ENCODE measurements around the gene BPIFB6. TPM values are rescaled to one million over a fixed set of nuclear protein-coding genes. Genes with fewer than 3 reads are reported as not detected.

The BPIFB6 gene
- polyA plus RNA-seq, 1 donor from 2014 or later = not detected

- Mint-ChIP-seq H3K27me3 (peaks cover 10% of the 10 kb centered on the region), H3K36me3 (no peaks in the 10 kb centered on the region), H3K9me3 (peaks cover 0 to 2% (median 0%) of the 10 kb centered on the region in 3 donors), H3K4me1 (peaks cover 0 to 10% (median 5%) of the 10 kb centered on the region in 3 donors), H3K4me3 (no peak overlapping the region), H3K27ac (peak overlapping the region in 1 of 3 donors; percentile 77)
Measured at GRCh38 chr20:33067806-33068205, 36.4 kb downstream of the BPIFB6 start.

DNA sequence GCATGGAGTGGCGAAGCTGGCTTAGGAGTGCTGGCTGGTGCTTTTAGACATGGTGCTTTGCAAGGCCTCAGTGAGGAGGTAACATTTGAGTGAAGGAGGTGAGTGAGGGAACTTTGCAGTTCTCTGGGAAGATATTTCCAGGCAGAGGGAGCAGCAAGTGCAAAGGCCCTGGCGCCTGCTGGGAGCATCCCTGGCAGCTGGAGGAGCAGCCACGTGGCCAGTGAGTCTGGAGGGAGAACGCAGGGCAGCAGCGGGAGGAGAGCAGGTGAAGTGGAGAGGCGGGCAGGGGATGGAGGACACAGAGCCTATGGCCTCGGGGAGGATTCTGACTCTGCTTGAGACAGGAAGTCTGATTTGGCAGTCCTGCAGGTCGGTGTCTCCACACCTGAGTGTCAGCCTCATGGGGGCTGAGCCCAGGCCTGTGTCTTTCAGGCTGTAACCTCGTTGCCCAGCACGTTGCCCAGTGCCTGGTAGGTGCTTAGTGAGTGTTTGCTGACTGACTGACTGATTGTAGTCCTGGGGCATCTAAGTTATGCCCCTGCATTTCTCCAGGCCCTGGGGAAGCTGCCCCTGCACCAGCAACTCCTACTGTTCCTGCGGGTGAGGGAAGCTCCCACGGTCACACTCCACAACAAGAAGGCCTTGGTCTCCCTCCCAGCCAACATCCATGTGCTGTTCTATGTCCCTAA, 36.9 kb downstream of the BPIFB6 start:
- peaks cover 0 to 10% (median 5%) of the 10 kb centered on the region in 3 donors for H3K4me1 Mint-ChIP-seq
- no peaks in the 10 kb centered on the region for H3K36me3 Mint-ChIP-seq
- H3K9me3 Mint-ChIP-seq = peaks cover 0 to 2% (median 0%) of the 10 kb centered on the region in 3 donors
- H3K27ac Mint-ChIP-seq = peak overlapping the region in 1 of 3 donors; percentile 77
- no peak overlapping the region for H3K4me3 Mint-ChIP-seq
- H3K27me3 Mint-ChIP-seq = peaks cover 9% of the 10 kb centered on the region

DNA sequence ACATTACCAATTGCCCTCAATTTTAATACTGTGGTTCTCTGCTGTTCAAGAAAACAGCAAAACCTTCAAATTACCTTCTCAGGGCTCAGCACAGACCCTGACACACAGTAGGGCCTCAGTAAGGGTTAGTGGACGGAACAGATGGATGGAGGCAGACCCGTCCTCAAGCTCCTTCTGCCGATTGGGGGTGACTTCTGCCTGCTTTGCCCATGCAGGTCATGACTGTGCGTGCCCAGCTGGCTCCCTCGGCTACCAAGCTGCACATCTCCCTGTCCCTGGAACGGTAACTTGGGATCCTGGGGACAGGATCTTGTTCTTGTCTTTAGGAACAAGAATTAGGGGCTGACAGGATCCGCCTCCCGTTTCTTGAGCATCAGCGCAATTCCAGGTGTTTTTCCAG, 38.2 kb downstream of the BPIFB6 start:
- Mint-ChIP-seq H3K4me3 (no peak overlapping the region), H3K27ac (no peak overlapping the region), H3K27me3 (peaks cover 9% of the 10 kb centered on the region), H3K4me1 (peaks cover 0 to 10% (median 5%) of the 10 kb centered on the region in 3 donors), H3K9me3 (peaks cover 0 to 2% (median 1%) of the 10 kb centered on the region in 3 donors), H3K36me3 (no peaks in the 10 kb centered on the region)

GRCh38 chr20:33070111-33071053, 38.9 kb downstream of the BPIFB6 start:
- Mint-ChIP-seq H3K36me3 (no peaks in the 10 kb centered on the region), H3K4me1 (peaks cover 0 to 10% (median 3%) of the 10 kb centered on the region in 3 donors), H3K4me3 (no peak overlapping the region), H3K9me3 (peaks cover 0 to 4% (median 2%) of the 10 kb centered on the region in 3 donors), H3K27me3 (peaks cover 9% of the 10 kb centered on the region), H3K27ac (no peak overlapping the region)

GRCh38 chr20:33071198-33071597, 39.8 kb downstream of the BPIFB6 start:
- Mint-ChIP-seq H3K9me3 (peaks cover 0 to 5% (median 2%) of the 10 kb centered on the region in 3 donors), H3K4me1 (peaks cover 0 to 6% (median 3%) of the 10 kb centered on the region in 3 donors), H3K4me3 (no peak overlapping the region), H3K36me3 (no peaks in the 10 kb centered on the region), H3K27ac (no peak overlapping the region), H3K27me3 (peaks cover 9% of the 10 kb centered on the region)

DNA sequence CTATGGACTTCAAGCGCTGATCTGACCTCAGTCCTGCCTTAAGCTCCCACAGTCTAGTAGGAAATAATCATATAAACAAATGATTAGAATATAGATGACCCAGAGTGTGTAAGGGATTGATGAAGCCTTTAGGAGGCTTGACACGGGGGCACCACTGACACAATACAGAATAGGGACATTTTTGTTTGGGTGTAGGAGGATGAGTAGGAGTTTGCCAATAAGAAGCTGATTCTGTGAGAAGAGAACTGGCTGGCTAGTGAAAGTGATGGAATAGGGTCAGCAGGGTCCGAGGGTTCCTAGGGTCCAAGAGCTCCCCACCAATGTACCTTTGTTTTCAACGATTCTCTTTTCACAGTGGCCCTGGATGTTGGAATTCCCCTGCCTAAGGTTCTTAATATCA, 40.9 kb downstream of the BPIFB6 start:
- Mint-ChIP-seq H3K27ac (no peak overlapping the region), H3K4me3 (no peak overlapping the region), H3K4me1 (peaks cover 0 to 3% (median 3%) of the 10 kb centered on the region in 3 donors), H3K9me3 (peaks cover 0 to 5% (median 2%) of the 10 kb centered on the region in 3 donors), H3K36me3 (no peaks in the 10 kb centered on the region), H3K27me3 (peaks cover 9% of the 10 kb centered on the region)

DNA sequence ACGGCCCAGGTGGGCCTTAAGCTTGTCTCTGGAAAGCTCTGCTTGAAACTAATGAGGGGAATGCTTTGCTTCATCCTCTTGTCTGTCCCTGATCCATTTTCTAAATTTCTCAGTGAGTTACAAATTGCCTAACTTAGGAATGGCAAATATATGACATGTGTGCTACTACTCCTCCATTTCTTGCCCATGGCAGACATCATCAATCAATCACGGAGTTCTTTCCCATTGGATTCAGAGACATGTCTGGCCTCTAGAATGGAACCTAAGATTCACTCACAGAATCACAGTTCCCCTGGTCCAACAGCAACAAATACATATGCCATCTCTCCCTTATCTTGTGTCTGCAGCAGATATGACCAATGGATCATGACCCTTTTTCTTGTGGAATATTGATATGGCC, 41.4 kb downstream of the BPIFB6 start:
- H3K36me3 Mint-ChIP-seq = no peaks in the 10 kb centered on the region
- no peak overlapping the region for H3K4me3 Mint-ChIP-seq
- no peak overlapping the region for H3K27ac Mint-ChIP-seq
- peaks cover 0 to 5% (median 2%) of the 10 kb centered on the region in 3 donors for H3K9me3 Mint-ChIP-seq
- H3K27me3 Mint-ChIP-seq = peaks cover 9% of the 10 kb centered on the region
- peaks cover 0 to 3% (median 3%) of the 10 kb centered on the region in 3 donors for H3K4me1 Mint-ChIP-seq

DNA sequence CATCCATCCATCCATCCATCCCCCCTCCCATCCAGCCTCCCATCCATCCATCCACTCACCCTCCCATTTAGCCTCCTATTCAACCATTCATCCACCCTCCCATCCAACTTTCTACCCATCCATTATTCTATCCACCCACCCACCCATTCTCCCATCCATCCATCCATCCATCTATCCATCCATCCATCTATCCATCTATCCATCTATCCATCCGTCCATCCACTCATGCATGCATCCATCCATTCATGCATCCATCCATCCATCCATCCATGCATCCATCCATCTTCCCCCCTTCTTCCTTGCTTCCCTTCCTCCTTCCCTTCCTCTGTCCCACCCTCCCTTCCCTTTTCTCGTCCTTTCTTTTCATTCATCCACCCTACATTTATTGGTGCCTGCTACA, 43.2 kb downstream of the BPIFB6 start:
- H3K27ac Mint-ChIP-seq = no peak overlapping the region
- peaks cover 0 to 5% (median 2%) of the 10 kb centered on the region in 3 donors for H3K9me3 Mint-ChIP-seq
- peaks cover 7% of the 10 kb centered on the region for H3K27me3 Mint-ChIP-seq
- no peak overlapping the region for H3K4me3 Mint-ChIP-seq
- no peaks in the 10 kb centered on the region for H3K36me3 Mint-ChIP-seq
- H3K4me1 Mint-ChIP-seq = peaks cover 0 to 3% (median 3%) of the 10 kb centered on the region in 3 donors

DNA sequence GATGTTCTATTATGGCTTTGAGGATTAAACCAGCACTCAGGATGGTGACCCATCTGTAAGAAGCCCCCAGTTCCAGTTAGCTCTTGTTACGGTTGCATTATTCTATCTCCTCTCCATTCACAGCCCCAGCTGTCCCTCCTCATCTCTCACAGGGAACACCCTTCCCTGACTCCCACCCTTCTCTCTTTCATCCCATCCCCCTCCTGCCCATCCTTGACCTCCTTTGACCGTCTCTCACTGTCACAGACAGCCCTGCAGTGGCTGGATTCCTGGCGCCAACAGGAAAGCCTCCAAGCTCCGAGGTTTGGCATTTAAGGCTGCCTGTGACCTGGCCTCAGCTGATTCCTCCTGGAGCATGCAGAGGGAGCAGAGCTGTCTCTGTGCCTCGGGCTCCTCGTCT, 43.8 kb downstream of the BPIFB6 start:
- no peak overlapping the region for H3K27ac Mint-ChIP-seq
- peaks cover 0 to 5% (median 2%) of the 10 kb centered on the region in 3 donors for H3K9me3 Mint-ChIP-seq
- peaks cover 0 to 3% (median under 1%) of the 10 kb centered on the region in 3 donors for H3K4me1 Mint-ChIP-seq
- peaks cover 2% of the 10 kb centered on the region for H3K27me3 Mint-ChIP-seq
- no peaks in the 10 kb centered on the region for H3K36me3 Mint-ChIP-seq
- no peak overlapping the region for H3K4me3 Mint-ChIP-seq

DNA sequence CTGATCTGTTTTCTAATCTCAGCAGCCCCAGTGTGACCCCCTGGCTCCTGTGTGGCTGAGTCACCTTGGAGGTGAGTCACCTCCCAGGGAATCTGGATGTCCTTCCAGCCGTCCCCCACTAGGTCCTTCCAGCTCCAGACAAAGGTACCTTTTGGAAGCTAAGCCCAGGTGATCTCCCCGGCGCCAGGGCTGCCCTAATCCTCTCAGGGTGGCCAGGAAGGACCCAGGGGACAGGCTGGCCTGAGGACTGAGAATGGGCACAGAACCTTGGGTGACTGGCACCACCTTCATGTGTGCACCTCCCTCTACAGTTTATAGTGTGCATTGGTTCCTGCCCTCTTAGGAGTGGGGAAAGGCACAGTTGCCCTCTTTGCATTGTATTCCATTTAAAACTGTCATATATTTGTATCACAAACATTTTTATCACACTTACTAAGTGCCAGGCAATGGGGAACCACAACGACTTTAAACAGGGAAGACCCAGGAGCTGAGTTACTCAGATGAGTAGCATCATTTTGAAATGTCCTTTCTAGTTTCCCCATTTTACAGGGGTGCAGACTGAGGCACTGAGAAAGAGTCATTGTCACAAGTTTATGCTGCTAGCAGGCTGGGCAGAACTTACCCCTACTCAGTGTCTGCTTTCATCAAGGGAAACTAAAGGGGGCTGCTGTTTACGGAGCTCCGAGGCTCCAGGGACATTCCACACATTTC, 45.4 kb downstream of the BPIFB6 start:
- Mint-ChIP-seq H3K4me3 (no peak overlapping the region), H3K36me3 (no peaks in the 10 kb centered on the region), H3K4me1 (peaks cover 0 to 3% (median 0%) of the 10 kb centered on the region in 3 donors), H3K27ac (no peak overlapping the region), H3K27me3 (no peaks in the 10 kb centered on the region), H3K9me3 (peaks cover 0 to 5% (median 2%) of the 10 kb centered on the region in 3 donors)

- Mint-ChIP-seq H3K4me3 (no peak within 1 kb of the TSS), H3K9me3 (peaks cover 0 to 4% (median 0%) of the 10 kb centered on the region in 3 donors), H3K27me3 (no peaks in the 10 kb centered on the region), H3K4me1 (peaks cover 0 to 3% (median 0%) of the 10 kb centered on the region in 3 donors), H3K36me3 (no peaks in the 10 kb centered on the region), H3K27ac (no peak within 1 kb of the TSS)
Measured at GRCh38 chr20:33079259-33079658, 47.8 kb downstream of the BPIFB6 start, which contains the start of gene BPIFB4. Gene BPIFB4 (plus strand): TSS chr20:33079643. CDS start chr20:33081527, 1,884 bp downstream.

DNA sequence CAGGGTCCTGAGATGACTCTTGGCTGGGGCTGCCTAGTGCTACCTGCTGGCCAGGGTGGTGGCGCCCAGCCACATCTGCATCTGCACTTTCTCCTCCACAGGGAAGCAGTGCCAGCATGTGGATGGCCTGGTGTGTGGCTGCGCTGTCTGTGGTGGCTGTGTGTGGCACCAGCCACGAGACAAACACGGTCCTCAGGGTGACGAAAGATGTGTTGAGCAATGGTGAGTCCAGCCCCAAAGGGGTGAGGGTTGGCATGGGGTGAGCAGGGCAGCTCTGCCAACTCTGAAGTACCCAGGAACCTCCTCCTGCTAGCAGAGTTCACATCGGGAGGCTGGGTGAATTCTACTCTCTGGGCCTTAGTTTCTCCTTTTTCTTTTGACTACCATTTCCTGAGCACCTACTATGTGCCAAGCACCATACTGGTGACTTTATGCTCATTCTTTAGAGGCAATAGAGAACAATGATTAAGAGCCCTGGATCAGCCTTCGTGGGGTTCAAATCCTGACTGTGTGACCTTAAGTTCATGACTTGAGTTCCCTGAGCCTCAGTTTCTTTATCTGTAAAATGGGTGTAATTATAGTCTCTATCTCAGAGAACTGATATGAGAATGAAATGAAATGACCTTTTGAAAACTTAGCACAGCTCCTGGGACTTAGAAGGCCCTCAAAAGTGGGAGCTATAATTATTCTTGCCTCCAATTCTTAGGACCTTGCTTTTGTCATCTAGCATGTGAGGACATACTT, 50.1 kb downstream of the BPIFB6 start:
- H3K4me3 Mint-ChIP-seq = no peak overlapping the region
- H3K4me1 Mint-ChIP-seq = peaks cover 0 to 3% (median 0%) of the 10 kb centered on the region in 3 donors
- H3K27ac Mint-ChIP-seq = no peak overlapping the region
- H3K36me3 Mint-ChIP-seq = no peaks in the 10 kb centered on the region
- no peaks in the 10 kb centered on the region for H3K27me3 Mint-ChIP-seq
- no peaks in the 10 kb centered on the region for H3K9me3 Mint-ChIP-seq

DNA sequence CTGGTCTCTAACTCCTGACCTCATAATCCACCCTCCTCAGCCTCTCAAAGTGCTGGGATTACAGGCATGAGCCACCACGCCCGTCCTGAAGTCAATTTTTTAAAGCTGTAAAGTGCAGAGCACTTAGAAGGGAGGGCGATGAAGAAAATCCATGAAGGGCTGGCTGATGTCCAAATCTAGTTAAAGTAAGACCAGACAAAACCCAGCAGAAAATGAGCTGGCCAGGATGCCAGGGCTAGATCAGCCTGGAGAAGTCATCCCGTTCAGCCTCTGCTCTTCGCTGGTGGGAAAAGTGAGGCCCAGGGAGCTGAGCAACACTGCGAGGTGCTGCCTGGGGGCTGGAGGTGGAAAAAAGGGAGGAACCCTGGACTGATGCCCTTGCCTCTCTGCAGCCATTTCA, 51.1 kb downstream of the BPIFB6 start:
- H3K27ac Mint-ChIP-seq = no peak overlapping the region
- no peak overlapping the region for H3K4me3 Mint-ChIP-seq
- no peaks in the 10 kb centered on the region for H3K9me3 Mint-ChIP-seq
- H3K27me3 Mint-ChIP-seq = no peaks in the 10 kb centered on the region
- H3K4me1 Mint-ChIP-seq = no peaks in the 10 kb centered on the region
- H3K36me3 Mint-ChIP-seq = no peaks in the 10 kb centered on the region

Data from IgD-negative memory B cell (primary cell).